Skin epidermis (tissue), 12 donors: Measurements from ENCODE around the gene FLOT2.
A peak's percentile ranks its signal among the peaks of the same experiment; 100 is the strongest.
"Not testable (repeated sequence)": the region's sequence is repeated elsewhere in the genome, so short reads cannot be mapped to it uniquely, and the experiment has no call there.

Source experiments
- H3K27ac ChIP-seq, 21 experiments: fragments of 200-600 bp; sonication (generic) in 11 of 21; one replicate each; pipeline ENCODE4 v1.5.0; 2020; ENCODE audit warnings: mild to moderate bottlenecking in 3 of 21, inconsistent platforms in 2 of 21, moderate library complexity in 2 of 21
- H3K4me3 ChIP-seq, 7 experiments: fragments of 200-600 bp; sonication (generic) in 2 of 7; one replicate each; pipeline ENCODE4 v1.5.0; 2020; ENCODE audit warnings: inconsistent platforms in 2 of 7, mild to moderate bottlenecking in 2 of 7, moderate library complexity in 1 of 7

The FLOT2 gene

DNA sequence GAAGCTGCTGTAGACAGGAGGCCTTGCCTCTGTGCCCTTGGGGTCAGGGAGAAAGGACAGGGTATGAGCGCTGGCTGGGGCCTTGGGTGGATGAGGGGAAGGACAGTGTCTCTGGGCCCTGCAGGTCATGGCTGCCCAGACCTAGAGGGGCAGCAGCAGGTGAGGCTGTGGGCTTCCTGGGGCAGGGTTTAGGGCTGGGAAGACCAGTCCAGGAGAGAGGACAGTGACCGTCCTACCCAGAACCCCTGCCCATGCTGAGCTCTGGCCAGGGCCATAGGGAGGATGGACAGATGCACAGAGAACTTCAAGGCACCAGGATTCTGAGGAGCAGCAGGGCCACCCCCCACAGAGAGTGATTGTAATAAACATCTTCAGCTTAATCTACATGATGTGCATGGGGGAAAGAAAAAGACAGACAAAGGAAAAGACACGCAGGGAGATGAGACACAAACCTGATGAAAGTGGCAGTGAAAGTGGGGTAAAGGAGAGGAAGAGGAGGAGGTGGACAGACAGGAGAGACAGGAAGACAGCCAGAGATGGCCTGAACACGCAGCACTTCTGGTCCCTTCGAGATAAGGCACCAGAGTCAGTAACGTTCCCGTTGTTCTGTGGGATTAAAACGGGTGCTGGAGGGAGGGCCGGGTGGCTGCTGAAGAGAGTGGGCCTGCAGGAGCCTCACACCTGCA is 17.5 kb downstream of the FLOT2 start:
- H3K27ac ChIP-seq = no peak overlapping the region
- H3K4me3 ChIP-seq = no peak overlapping the region

DNA sequence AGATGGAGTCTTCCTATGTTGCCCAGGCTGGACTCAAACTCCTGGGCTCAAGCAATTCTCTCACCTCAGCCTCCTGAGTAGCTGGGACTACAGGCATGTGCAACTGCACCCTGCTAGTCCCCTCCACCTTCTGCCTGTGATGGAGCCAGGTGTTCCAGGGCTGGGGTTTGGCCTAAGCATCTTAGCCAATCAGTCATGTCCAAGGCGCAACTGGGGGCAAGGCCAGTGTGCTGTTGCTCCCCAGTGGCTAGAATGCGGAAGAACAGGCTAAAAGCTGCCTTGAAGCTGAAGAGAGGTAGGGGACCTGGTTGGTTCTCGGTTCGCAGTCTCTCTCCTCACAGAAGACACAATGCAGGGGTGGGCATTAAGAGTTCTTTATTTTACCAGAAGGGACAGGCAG is 18.6 kb downstream of the FLOT2 start:
- Histone ChIP-seq H3K27ac (no peak overlapping the region), H3K4me3 (no peak overlapping the region)

GRCh38 chr17:28878158-28878910 is 19.2 kb downstream of the FLOT2 start:
- Histone ChIP-seq H3K4me3 (no peak overlapping the region), H3K27ac (no peak overlapping the region)

DNA sequence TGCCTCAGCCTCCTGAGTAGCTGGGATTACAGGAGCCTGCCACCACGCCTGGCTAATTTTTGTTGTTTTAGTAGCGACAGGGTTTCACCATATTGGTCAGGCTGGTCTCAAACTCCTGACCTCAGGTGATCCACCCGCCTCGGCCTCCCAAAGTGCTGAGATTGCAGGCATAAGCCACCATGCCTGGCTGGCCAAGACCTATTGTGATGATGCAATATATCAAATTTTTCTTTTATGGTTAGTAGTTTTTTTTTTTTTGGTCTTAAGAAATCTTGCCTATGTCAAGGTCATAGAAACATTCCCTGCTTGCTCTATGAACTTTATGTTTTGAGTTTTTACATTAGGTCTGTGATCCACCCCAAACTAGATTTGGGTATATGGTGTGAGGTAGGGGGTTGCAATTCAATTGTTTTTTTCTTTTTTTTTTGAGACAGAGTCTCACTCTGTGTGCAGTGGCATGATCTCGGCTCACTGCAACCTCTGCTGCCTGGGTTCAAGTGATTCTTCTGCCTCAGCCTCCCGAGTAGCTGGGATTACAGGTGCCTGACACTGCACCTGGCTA is 20.3 kb downstream of the FLOT2 start:
- H3K4me3 ChIP-seq, H3K27ac ChIP-seq: not testable (repeated sequence)

GRCh38 chr17:28875848-28876550 is 21.5 kb downstream of the FLOT2 start:
- Histone ChIP-seq H3K4me3 (no peak overlapping the region), H3K27ac (no peak overlapping the region)

GRCh38 chr17:28874750-28875149 is 22.8 kb downstream of the FLOT2 start:
- H3K4me3 ChIP-seq = no peak overlapping the region
- H3K27ac ChIP-seq = no peak overlapping the region

DNA sequence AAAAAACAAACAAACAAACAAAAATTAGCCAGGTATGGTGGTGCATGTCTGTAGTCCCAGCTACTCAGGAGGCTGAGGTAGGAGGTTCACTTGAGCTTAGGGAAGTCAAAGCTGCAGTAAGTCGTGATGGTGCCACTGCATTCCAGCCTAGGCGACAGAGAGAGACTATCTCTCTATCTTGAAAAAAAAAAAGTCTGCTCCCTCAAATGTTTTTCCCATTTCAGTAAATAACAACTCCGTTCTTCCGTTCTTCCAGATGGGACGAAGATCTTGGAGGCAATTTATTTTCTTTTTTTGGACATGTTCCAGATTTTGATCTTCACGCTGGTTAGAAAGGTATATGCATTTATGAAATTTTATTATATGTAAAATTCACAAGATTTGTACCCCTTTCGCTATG is 23.7 kb downstream of the FLOT2 start:
- Histone ChIP-seq H3K27ac (no peak overlapping the region), H3K4me3 (no peak overlapping the region)

DNA sequence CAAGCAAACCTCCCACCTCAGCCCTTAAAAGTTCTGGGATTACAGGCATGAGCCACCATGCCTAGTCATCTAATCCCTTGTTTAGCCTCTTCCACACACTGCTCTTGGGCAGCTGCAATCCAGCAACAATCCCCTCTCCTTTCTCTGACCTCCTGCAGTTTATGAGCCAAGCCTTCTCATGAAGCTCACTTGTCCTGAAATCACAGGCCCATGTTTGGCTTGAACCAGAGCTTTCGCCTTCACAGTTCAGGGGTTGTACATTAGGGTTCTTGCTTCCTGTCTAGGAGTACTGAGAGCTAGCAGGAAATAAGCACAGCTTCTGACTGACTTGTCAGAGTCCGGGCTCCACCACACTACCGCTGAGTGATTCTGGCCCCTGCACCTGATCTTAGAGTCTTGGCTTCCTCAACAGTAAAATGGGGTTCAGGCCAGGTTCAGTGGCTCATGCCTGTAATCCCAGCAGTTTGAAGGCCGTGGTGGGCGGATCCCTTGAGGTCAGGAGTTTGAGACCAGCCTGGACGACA is 26.4 kb downstream of the FLOT2 start:
- H3K27ac ChIP-seq = peak overlapping the region in 7 of 21 experiments; percentile 22 to 70 (median 36)
- H3K4me3 ChIP-seq = no peak overlapping the region

DNA sequence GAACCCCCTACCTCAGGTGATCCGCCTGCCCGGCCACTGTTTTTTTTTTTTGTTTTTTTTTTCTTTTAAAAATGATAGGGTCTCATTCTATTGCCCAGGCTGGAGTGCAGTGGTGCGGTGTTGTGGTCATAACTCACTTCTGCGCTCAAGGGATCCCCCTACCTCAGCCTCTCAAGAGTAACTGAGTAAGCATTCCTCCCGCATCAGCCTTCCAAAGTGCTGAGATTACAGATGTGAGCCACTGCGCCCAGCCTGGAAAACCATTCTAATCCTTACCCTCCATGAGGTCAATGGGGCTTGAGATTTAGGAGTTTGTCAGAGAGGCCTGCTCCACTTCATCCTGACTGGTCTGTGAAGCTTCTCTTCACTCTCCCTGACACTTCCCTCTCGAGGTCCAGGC is 30.3 kb downstream of the FLOT2 start:
- no peak overlapping the region for H3K4me3 ChIP-seq
- H3K27ac ChIP-seq = no peak overlapping the region

DNA sequence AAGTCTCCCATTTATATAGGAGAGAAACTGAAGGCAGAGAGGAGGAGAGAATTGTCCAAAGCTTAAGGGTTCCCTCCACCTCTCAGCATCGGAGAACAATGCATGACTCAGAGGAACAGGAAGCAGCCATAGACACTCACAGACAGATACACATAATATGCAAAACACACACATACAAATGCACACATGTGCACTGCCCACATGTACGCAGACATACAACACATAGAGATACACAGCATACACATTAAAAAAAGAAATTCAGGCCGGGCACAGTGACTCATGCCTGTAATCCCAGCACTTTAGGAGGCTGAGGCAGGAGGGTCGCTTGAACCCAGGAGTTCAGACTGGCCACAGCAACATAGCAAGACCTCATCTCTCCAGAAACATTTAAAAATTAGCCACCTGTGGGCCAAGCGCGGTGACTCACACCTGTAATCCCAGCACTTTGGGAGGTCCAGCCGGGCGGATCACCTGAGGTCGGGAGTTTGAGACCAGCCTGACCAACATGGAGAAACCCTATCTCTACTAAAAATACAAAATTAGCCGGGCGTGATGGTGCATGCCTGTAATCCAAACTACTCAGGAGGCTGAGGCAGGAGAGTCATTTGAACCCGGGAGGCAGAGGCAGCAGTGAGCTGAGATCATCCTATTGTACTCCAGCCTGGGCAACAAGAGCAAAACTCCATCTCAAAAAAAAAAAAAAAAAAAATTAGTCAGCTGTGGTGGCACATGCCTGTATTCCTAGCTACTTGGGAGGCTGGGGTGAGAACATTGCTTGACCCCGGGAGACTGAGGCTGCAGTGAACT is 31.4 kb downstream of the FLOT2 start:
- Histone ChIP-seq H3K27ac (no peak overlapping the region), H3K4me3 (no peak overlapping the region)

- H3K4me3 ChIP-seq = no peak overlapping the region
- H3K27ac ChIP-seq = peak overlapping the region in 1 of 21 experiments; percentile 48
Observed at GRCh38 chr17:28864991-28865849, 32.3 kb downstream of the FLOT2 start.

DNA sequence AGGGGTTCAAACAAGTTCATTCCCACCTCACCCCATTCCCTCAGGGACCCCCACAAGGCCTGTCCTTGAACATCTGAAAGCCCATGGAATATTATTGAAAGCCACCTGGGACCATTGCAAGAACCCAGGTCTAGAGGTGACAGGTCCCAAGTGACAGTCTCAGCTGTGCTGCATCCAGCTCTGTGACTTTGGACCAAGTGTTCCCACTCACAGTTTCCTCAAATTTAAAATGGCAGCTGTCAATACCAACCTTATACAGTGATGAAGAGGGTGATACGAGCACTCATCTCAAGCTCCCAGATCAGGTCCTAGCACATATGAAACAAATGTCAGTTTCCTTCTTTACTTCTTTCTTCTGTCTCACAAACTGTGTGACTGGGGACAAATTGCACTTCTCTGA is 33.6 kb downstream of the FLOT2 start:
- Histone ChIP-seq H3K27ac (no peak overlapping the region), H3K4me3 (no peak overlapping the region)

- Histone ChIP-seq H3K27ac (no peak overlapping the region), H3K4me3 (no peak overlapping the region)
Observed at GRCh38 chr17:28862561-28862960, 35.0 kb downstream of the FLOT2 start.

DNA sequence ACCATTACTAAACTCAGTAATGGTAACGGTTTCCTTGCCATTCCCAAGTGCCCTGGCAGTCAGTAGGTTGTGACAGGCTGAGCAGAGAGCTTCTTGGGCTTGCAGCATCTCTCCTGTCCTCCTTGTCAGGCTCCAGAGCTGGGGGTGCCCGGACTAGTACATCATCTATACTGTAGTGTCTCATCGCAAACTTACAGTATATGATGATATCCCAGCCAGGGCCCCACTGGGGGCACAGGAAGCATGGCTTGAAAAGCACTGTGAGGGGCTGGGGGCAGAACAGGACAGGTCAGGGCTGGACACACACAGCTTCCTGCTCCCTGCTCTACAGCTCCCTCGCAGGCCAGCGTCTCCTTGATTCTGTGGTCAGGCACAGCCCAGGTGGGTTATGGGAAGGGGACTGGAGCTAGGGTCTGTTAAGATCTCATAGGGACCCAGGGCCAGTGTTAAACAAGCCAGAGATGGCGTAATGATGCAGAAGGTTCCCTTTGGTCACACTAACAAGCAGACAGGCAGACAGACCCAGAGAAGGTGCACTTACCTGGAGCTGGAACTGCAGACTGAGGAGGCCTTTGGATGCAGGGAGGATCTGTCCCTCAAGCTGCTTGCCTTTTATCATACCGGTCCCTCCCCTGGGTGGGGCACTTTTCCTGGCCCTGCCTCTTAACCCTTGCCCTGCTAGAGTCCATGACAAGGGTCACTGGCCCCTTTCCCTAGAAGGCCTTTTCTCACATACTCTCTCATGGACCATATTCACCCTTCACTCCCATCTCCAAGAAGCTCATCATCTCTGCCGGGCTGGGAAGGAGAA is 35.9 kb downstream of the FLOT2 start:
- H3K27ac ChIP-seq = no peak overlapping the region
- no peak overlapping the region for H3K4me3 ChIP-seq

- H3K4me3 ChIP-seq = no peak overlapping the region
- no peak overlapping the region for H3K27ac ChIP-seq
Observed at GRCh38 chr17:28860363-28860808, 37.1 kb downstream of the FLOT2 start.

DNA sequence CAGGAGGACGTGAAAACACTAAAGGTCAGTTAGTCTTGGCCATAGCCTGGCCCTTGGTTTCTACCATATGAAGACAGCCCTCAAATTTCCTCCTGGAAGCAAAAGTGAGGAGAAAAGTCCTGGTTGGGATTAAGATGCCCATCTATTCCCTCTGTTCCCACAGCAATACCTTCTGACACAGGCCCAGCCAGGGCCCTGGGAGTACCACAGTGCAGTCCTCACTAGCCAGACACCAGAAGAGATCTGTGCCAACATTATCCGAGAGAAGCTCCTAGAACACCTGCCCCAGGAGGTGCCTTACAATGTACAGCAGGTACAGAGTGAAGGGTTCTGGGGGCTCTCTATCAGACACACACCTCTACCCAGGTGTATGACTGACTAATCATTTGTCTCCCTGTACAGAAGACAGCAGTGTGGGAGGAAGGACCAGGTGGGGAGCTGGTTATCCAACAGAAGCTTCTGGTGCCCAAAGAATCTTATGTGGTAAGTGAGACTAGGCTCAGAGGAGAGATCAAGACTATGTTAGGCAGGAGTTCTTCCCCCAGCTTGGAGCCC is 38.7 kb downstream of the FLOT2 start:
- H3K27ac ChIP-seq = no peak overlapping the region
- no peak overlapping the region for H3K4me3 ChIP-seq
